Stimulated activated naive B cell treated with anti-CD40 and anti-IgM and Interleukin-4, amounts not matched to agents 10 μg/mL and 1 μg/mL and 100 μg/mL, for 72 hours (primary cell): ENCODE measurements around the gene PTPN14.

Experiments used
- ATAC-seq, 2 donors: fragments of 150-1000 bp; cut with Tn5 transposase; replicated peaks; 2 replicates each; pipeline ENCODE4 v1.10.0; 2021; ENCODE audit warnings: moderate library complexity in 1 of 2
- DNase-seq: peaks from one replicate; pipeline ENCODE4 v3.0.0; 2021
- H3K27ac Mint-ChIP-seq: one replicate; pipeline ENCODE4 v1.8.0; 2022; ENCODE audit warnings: mild to moderate bottlenecking, mixed read lengths
- H3K27me3 Mint-ChIP-seq, 2 donors: one replicate each; pipeline ENCODE4 v1.8.0; 2022; ENCODE audit warnings: mixed read lengths in 2 of 2
- H3K36me3 Mint-ChIP-seq, 2 donors: one replicate each; pipeline ENCODE4 v1.8.0; 2022; ENCODE audit warnings: mixed read lengths in 2 of 2, mild to moderate bottlenecking in 1 of 2
- H3K4me1 Mint-ChIP-seq, 2 donors: one replicate each; pipeline ENCODE4 v1.8.0; 2022; ENCODE audit warnings: mixed read lengths in 2 of 2, mild to moderate bottlenecking in 1 of 2
- H3K4me3 Mint-ChIP-seq, 2 donors: one replicate each; pipeline ENCODE4 v1.8.0; 2022; ENCODE audit warnings: mild to moderate bottlenecking in 2 of 2, mixed read lengths in 2 of 2, moderate library complexity in 1 of 2
- H3K9me3 Mint-ChIP-seq, 2 donors: one replicate each; pipeline ENCODE4 v1.8.0; 2022; ENCODE audit warnings: mixed read lengths in 2 of 2, mild to moderate bottlenecking in 1 of 2

Gene PTPN14

GRCh38 chr1:214364786-214365295 is 186.6 kb downstream of the PTPN14 start:
- H3K27ac Mint-ChIP-seq = no peak overlapping the region
- peaks cover 19 to 33% of the 10 kb centered on the region in 2 donors for H3K27me3 Mint-ChIP-seq
- no peak for ATAC-seq
- no peak overlapping the region for H3K4me3 Mint-ChIP-seq
- H3K36me3 Mint-ChIP-seq = no peaks in the 10 kb centered on the region
- DNase-seq = no peak
- peaks cover 2 to 8% of the 10 kb centered on the region in 2 donors for H3K9me3 Mint-ChIP-seq
- peaks cover 0 to 4% of the 10 kb centered on the region in 2 donors for H3K4me1 Mint-ChIP-seq

- no peak for ATAC-seq
- no peak overlapping the region for H3K4me3 Mint-ChIP-seq
Measured at GRCh38 chr1:214364386-214364785, 187.0 kb downstream of the PTPN14 start.

GRCh38 chr1:214363386-214363785 is 188.0 kb downstream of the PTPN14 start:
- Mint-ChIP-seq H3K36me3 (no peaks in the 10 kb centered on the region), H3K4me1 (peaks cover 0 to 4% of the 10 kb centered on the region in 2 donors), H3K27ac (no peak overlapping the region), H3K9me3 (peaks cover 0 to 4% of the 10 kb centered on the region in 2 donors), H3K4me3 (no peak overlapping the region), H3K27me3 (peaks cover 19 to 29% of the 10 kb centered on the region in 2 donors)
- ATAC-seq (no peak), DNase-seq (no peak)

More at GRCh38 chr1:214364386-214364785, 187.0 kb downstream of the PTPN14 start:
- H3K27ac Mint-ChIP-seq = no peak overlapping the region
- H3K36me3 Mint-ChIP-seq = no peaks in the 10 kb centered on the region
- DNase-seq = no peak
- H3K27me3 Mint-ChIP-seq = peaks cover 19 to 33% of the 10 kb centered on the region in 2 donors
- peaks cover 0 to 8% of the 10 kb centered on the region in 2 donors for H3K9me3 Mint-ChIP-seq
- H3K4me1 Mint-ChIP-seq = peaks cover 0 to 4% of the 10 kb centered on the region in 2 donors

- no peak for ATAC-seq
- peaks cover 0 to 4% of the 10 kb centered on the region in 2 donors for H3K4me1 Mint-ChIP-seq
- H3K9me3 Mint-ChIP-seq = peaks cover 0 to 4% of the 10 kb centered on the region in 2 donors
- H3K27me3 Mint-ChIP-seq = peaks cover 19 to 29% of the 10 kb centered on the region in 2 donors
- H3K36me3 Mint-ChIP-seq = no peaks in the 10 kb centered on the region
- no peak overlapping the region for H3K4me3 Mint-ChIP-seq
- H3K27ac Mint-ChIP-seq = no peak overlapping the region
- DNase-seq = no peak
Measured at GRCh38 chr1:214362188-214362882, 189.1 kb downstream of the PTPN14 start.

GRCh38 chr1:214361636-214362035 is 189.8 kb downstream of the PTPN14 start:
- Mint-ChIP-seq H3K36me3 (no peaks in the 10 kb centered on the region), H3K4me1 (peaks cover 0 to 4% of the 10 kb centered on the region in 2 donors), H3K9me3 (peaks cover 0 to 4% of the 10 kb centered on the region in 2 donors), H3K27me3 (peaks cover 24 to 34% of the 10 kb centered on the region in 2 donors), H3K27ac (no peak overlapping the region), H3K4me3 (no peak overlapping the region)
- DNase-seq (no peak), ATAC-seq (no peak)

GRCh38 chr1:214360525-214361164 is 190.8 kb downstream of the PTPN14 start:
- Mint-ChIP-seq H3K4me1 (peaks cover 0 to 4% of the 10 kb centered on the region in 2 donors), H3K36me3 (no peaks in the 10 kb centered on the region), H3K27me3 (peaks cover 25 to 34% of the 10 kb centered on the region in 2 donors), H3K27ac (no peak overlapping the region), H3K4me3 (no peak overlapping the region), H3K9me3 (peaks cover 0 to 4% of the 10 kb centered on the region in 2 donors)
- DNase-seq (no peak), ATAC-seq (no peak)

GRCh38 chr1:214360116-214360515 is 191.3 kb downstream of the PTPN14 start:
- DNase-seq (no peak), ATAC-seq (no peak)
- Mint-ChIP-seq H3K4me3 (no peak overlapping the region), H3K9me3 (peaks cover 0 to 4% of the 10 kb centered on the region in 2 donors), H3K36me3 (no peaks in the 10 kb centered on the region), H3K27me3 (peaks cover 30 to 34% of the 10 kb centered on the region in 2 donors), H3K4me1 (peaks cover 0 to 4% of the 10 kb centered on the region in 2 donors), H3K27ac (no peak overlapping the region)

GRCh38 chr1:214354440-214355148 is 196.8 kb downstream of the PTPN14 start:
- Mint-ChIP-seq H3K9me3 (no peaks in the 10 kb centered on the region), H3K4me1 (no peaks in the 10 kb centered on the region), H3K4me3 (no peak overlapping the region), H3K36me3 (no peaks in the 10 kb centered on the region), H3K27ac (no peak overlapping the region), H3K27me3 (peaks cover 4 to 11% of the 10 kb centered on the region in 2 donors)
- no peak for DNase-seq
- no peak for ATAC-seq

GRCh38 chr1:214352838-214353237 is 198.6 kb downstream of the PTPN14 start:
- Mint-ChIP-seq H3K27ac (no peak overlapping the region), H3K9me3 (no peaks in the 10 kb centered on the region), H3K4me3 (no peak overlapping the region), H3K4me1 (no peaks in the 10 kb centered on the region), H3K36me3 (no peaks in the 10 kb centered on the region), H3K27me3 (peaks cover 4 to 11% of the 10 kb centered on the region in 2 donors)
- ATAC-seq = no peak
- DNase-seq = no peak

GRCh38 chr1:214351551-214352277 is 199.7 kb downstream of the PTPN14 start:
- Mint-ChIP-seq H3K9me3 (no peaks in the 10 kb centered on the region), H3K4me1 (no peaks in the 10 kb centered on the region), H3K4me3 (no peak overlapping the region), H3K27ac (no peak overlapping the region), H3K36me3 (peaks cover 0 to 3% of the 10 kb centered on the region in 2 donors), H3K27me3 (peaks cover under 1 to 7% of the 10 kb centered on the region in 2 donors)
- ATAC-seq (no peak), DNase-seq (no peak)

GRCh38 chr1:214349781-214350180 is 201.6 kb downstream of the PTPN14 start:
- ATAC-seq (no peak), DNase-seq (no peak)

GRCh38 chr1:214349008-214349407 is 202.4 kb downstream of the PTPN14 start:
- ATAC-seq = no peak
- Mint-ChIP-seq H3K27ac (no peak overlapping the region), H3K27me3 (no peaks in the 10 kb centered on the region), H3K9me3 (peaks cover 8 to 9% of the 10 kb centered on the region in 2 donors), H3K4me3 (no peak overlapping the region), H3K36me3 (peaks cover 12% of the 10 kb centered on the region in 2 donors), H3K4me1 (no peaks in the 10 kb centered on the region)
- DNase-seq = no peak

More at GRCh38 chr1:214349781-214350180, 201.6 kb downstream of the PTPN14 start:
- no peak overlapping the region for H3K27ac Mint-ChIP-seq
- no peak overlapping the region for H3K4me3 Mint-ChIP-seq
- H3K27me3 Mint-ChIP-seq = no peaks in the 10 kb centered on the region
- no peaks in the 10 kb centered on the region for H3K4me1 Mint-ChIP-seq
- peaks cover 6 to 8% of the 10 kb centered on the region in 2 donors for H3K36me3 Mint-ChIP-seq
- H3K9me3 Mint-ChIP-seq = peaks cover 3 to 4% of the 10 kb centered on the region in 2 donors

GRCh38 chr1:214344897-214345296 is 206.5 kb downstream of the PTPN14 start:
- no peak overlapping the region for H3K27ac Mint-ChIP-seq
- ATAC-seq (no peak), DNase-seq (no peak)
- peaks cover 9 to 10% of the 10 kb centered on the region in 2 donors for H3K9me3 Mint-ChIP-seq
- no peaks in the 10 kb centered on the region for H3K27me3 Mint-ChIP-seq
- no peaks in the 10 kb centered on the region for H3K4me1 Mint-ChIP-seq
- H3K4me3 Mint-ChIP-seq = no peak overlapping the region
- peaks cover 17 to 29% of the 10 kb centered on the region in 2 donors for H3K36me3 Mint-ChIP-seq

GRCh38 chr1:214342525-214342924 is 208.9 kb downstream of the PTPN14 start:
- Mint-ChIP-seq H3K9me3 (peaks cover 9 to 10% of the 10 kb centered on the region in 2 donors), H3K4me3 (no peak overlapping the region), H3K27ac (no peak overlapping the region), H3K27me3 (no peaks in the 10 kb centered on the region), H3K4me1 (no peaks in the 10 kb centered on the region), H3K36me3 (peaks cover 14 to 34% of the 10 kb centered on the region in 2 donors)
- ATAC-seq (no peak), DNase-seq (no peak)
